HepG2 (cell line): ENCODE results near the gene SOCS1. TPM values are rescaled to one million over a fixed set of nuclear protein-coding genes. Genes with fewer than 3 reads are reported as not detected.

Experiments used
- EED ChIP-seq: sonication (generic); formaldehyde crosslinking; IDR thresholded peaks from 2 replicates; pipeline ENCODE4 v1.5.0; 2020; ENCODE audit warnings: mild to moderate bottlenecking, missing genetic modification reagents
- FOXA1 ChIP-seq, 2 experiments: fragments of 450-650 bp in 1 of 2; sonication (generic) in 1 of 2; formaldehyde crosslinking in 1 of 2; IDR thresholded peaks; 2 replicates each; pipeline versions ENCODE4 v1.4.0 to v1.6.1; 2016 to 2020; ENCODE audit warnings: missing genetic modification reagents in 1 of 2
- GATA4 ChIP-seq: sonication (generic); IDR thresholded peaks from 2 replicates; pipeline ENCODE4 v1.6.1; 2016; ENCODE audit warnings: antibody characterized with exemption, low read depth, borderline replicate concordance
- GATAD2A ChIP-seq: IDR thresholded peaks from 2 replicates; pipeline ENCODE4 v1.6.1; 2016
- HCFC1 ChIP-seq: fragments of 150-350 bp; IDR thresholded peaks from 2 replicates; pipeline ENCODE4 v1.6.1; 2014; ENCODE audit warnings: low read depth, low read length
- KDM5A ChIP-seq: fragments of 200-600 bp; sonication (generic); IDR thresholded peaks from 2 replicates; pipeline ENCODE4 v1.7.0; 2018; ENCODE audit warnings: antibody characterized with exemption, mild to moderate bottlenecking, low read length, borderline replicate concordance
- NR2F6 ChIP-seq, 2 experiments: IDR thresholded peaks; 2 replicates each; pipeline ENCODE4 v1.6.1; 2016; ENCODE audit warnings: antibody characterized with exemption in 1 of 2, mild to moderate bottlenecking in 1 of 2
- PHB2 ChIP-seq: fragments of 450-650 bp; IDR thresholded peaks from 2 replicates; pipeline ENCODE4 v1.6.1; 2018; ENCODE audit not compliant: partially characterized antibody
- RFXANK ChIP-seq: IDR thresholded peaks from 2 replicates; pipeline ENCODE4 v1.6.1; 2016
- ZNF124 ChIP-seq: sonication (generic); formaldehyde crosslinking; IDR thresholded peaks from 2 replicates; pipeline ENCODE4 v1.4.0; 2020; ENCODE audit warnings: missing genetic modification reagents
- ZNF547 ChIP-seq: sonication (generic); formaldehyde crosslinking; IDR thresholded peaks from 2 replicates; pipeline ENCODE4 v1.5.1; 2020; ENCODE audit warnings: mild to moderate bottlenecking, missing genetic modification reagents
- ZNF549 ChIP-seq: sonication (generic); formaldehyde crosslinking; IDR thresholded peaks from 2 replicates; pipeline ENCODE4 v1.5.0; 2020; ENCODE audit warnings: missing genetic modification reagents
- ZNF572 ChIP-seq: sonication (generic); formaldehyde crosslinking; IDR thresholded peaks from 2 replicates; pipeline ENCODE4 v1.5.1; 2020; ENCODE audit warnings: mild to moderate bottlenecking, missing genetic modification reagents
- ZNF800 ChIP-seq: sonication (generic); formaldehyde crosslinking; IDR thresholded peaks from 2 replicates; pipeline ENCODE4 v1.4.0; 2020; ENCODE audit warnings: missing genetic modification reagents
- ZUFSP ChIP-seq: sonication (generic); formaldehyde crosslinking; IDR thresholded peaks from 2 replicates; pipeline ENCODE4 v1.9.0; 2021; ENCODE audit warnings: missing genetic modification reagents, mild to moderate bottlenecking, borderline replicate concordance
- polyA plus RNA-seq, 8 experiments: library from polyadenylated mRNA; depleted of rRNA in 3 of 8; stranded (reverse) in 7 of 8; unstranded in 1 of 8; fragments of >200 nt; fragmentation: Illumina TruSeq in 4 of 8; extraction: Trizol in 4 of 8; gene quantifications; 2 replicates each; pipeline versions ENCODE4 v1.2.1 to v1.2.3, GENCODE V29; 2011 to 2016; ENCODE audit warnings: low read depth in 4 of 8, missing spikeins in 1 of 8, mixed read lengths in 1 of 8; ENCODE audit not compliant: insufficient read depth in 1 of 8
- total RNA-seq, 5 experiments: library from RNA; depleted of rRNA; stranded (reverse); fragments of >200 nt; fragmentation: Illumina TruSeq; extraction: Trizol; gene quantifications; 2 replicates each; pipeline ENCODE4 v1.2.3, GENCODE V29; 2016; ENCODE audit warnings: low read depth in 1 of 5
- TF ChIP-seq, protein P1 (sequence below): sonication (generic); formaldehyde crosslinking; IDR thresholded peaks from 2 replicates; pipeline ENCODE4 v1.5.1; 2020; ENCODE audit warnings: missing genetic modification reagents, mild to moderate bottlenecking, borderline replicate concordance
- TF ChIP-seq, protein P2 (sequence below): IDR thresholded peaks from 2 replicates; pipeline ENCODE4 v1.6.1; 2016; ENCODE audit warnings: missing genetic modification reagents, missing compliant biosample characterization
- TF ChIP-seq, protein P3 (sequence below): sonication (generic); formaldehyde crosslinking; IDR thresholded peaks from 2 replicates; pipeline ENCODE4; 2020; ENCODE audit warnings: missing genetic modification reagents, mild to moderate bottlenecking, borderline replicate concordance

Gene SOCS1
- total and polyA plus RNA-seq, 2 of the 13 experiments (the other 11 are each of a cell fraction or from before 2014, with no cell fraction given), result 5.3 to 6.3 TPM

DNA sequence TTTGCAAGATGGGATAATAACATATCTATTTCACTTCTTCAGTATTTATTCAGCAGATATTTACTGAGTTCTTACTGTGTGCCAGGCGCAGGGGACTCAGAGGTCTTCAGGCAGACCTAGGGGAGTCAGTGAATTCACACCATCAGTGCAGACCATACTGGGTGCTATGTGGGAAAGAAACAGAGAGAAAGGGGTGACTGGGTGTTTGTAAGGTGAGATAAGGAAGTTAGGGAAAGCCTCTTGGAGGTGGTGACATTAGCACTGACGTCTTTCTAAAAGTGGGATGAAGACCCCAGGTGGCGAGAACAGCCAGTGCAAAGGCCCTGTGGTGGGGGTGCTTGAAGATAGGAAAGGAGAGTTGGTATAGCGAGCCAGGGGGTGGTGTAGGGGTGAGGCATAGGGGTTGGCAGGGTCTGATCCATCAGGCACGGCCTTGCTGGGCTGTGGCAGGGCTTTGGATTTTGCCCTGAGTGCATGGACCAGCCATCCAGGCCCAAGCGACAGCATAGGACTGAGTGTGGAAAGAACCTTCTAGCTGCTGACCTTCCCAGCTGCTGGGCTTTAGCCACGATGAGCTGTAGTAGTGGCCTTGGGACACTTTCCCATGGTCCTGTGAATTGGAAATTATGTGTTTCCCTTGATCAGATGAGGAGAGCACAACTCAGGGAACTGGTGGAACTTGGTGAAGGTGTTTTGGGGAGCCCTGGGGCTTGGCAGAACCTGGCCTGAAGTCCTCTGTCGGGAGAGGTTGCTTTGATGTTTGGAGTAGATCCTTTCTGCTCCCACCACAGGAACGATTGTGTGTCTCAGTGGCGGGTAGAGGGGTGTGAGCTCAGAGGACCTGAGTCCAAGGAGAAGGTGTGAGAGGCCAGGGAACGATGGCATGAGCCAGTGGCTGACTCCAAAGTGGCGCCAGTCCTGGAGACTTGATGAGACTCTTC is 3.9 kb upstream of the SOCS1 start (continued):
- TF ChIP-seq, protein P1, sequence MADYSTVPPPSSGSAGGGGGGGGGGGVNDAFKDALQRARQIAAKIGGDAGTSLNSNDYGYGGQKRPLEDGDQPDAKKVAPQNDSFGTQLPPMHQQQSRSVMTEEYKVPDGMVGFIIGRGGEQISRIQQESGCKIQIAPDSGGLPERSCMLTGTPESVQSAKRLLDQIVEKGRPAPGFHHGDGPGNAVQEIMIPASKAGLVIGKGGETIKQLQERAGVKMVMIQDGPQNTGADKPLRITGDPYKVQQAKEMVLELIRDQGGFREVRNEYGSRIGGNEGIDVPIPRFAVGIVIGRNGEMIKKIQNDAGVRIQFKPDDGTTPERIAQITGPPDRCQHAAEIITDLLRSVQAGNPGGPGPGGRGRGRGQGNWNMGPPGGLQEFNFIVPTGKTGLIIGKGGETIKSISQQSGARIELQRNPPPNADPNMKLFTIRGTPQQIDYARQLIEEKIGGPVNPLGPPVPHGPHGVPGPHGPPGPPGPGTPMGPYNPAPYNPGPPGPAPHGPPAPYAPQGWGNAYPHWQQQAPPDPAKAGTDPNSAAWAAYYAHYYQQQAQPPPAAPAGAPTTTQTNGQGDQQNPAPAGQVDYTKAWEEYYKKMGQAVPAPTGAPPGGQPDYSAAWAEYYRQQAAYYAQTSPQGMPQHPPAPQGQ, result no peak
- TF ChIP-seq HCFC1 (no peak), NR2F6 (IDR thresholded peaks at IDR 0.05) (no peak), NR2F6 (CRISPR knock-in tag; IDR thresholded peaks at IDR 0.05) (no peak), PHB2 (no peak), ZNF124 (CRISPR knock-in tag) (no peak), GATA4 (no peak), ZUFSP (CRISPR knock-in tag) (no peak; the same call in 1 of the 2 replicates), FOXA1 (IDR thresholded peaks at IDR 0.05) (no peak), FOXA1 (CRISPR knock-in tag; IDR thresholded peaks at IDR 0.05) (no peak), EED (CRISPR knock-in tag) (no peak), KDM5A (no peak), RFXANK (CRISPR knock-in tag) (no peak), ZNF547 (CRISPR knock-in tag) (no peak), ZNF572 (peak; percentile 39; the same call in 1 of the 2 replicates), GATAD2A (CRISPR knock-in tag) (no peak), ZNF549 (0 out of 2 replicates have a peak, but pooled peaks have one; percentile 32), ZNF800 (CRISPR knock-in tag) (no peak)
- TF ChIP-seq, protein P2, sequence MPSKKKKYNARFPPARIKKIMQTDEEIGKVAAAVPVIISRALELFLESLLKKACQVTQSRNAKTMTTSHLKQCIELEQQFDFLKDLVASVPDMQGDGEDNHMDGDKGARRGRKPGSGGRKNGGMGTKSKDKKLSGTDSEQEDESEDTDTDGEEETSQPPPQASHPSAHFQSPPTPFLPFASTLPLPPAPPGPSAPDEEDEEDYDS (CRISPR knock-in tag), result no peak
- TF ChIP-seq, protein P3, sequence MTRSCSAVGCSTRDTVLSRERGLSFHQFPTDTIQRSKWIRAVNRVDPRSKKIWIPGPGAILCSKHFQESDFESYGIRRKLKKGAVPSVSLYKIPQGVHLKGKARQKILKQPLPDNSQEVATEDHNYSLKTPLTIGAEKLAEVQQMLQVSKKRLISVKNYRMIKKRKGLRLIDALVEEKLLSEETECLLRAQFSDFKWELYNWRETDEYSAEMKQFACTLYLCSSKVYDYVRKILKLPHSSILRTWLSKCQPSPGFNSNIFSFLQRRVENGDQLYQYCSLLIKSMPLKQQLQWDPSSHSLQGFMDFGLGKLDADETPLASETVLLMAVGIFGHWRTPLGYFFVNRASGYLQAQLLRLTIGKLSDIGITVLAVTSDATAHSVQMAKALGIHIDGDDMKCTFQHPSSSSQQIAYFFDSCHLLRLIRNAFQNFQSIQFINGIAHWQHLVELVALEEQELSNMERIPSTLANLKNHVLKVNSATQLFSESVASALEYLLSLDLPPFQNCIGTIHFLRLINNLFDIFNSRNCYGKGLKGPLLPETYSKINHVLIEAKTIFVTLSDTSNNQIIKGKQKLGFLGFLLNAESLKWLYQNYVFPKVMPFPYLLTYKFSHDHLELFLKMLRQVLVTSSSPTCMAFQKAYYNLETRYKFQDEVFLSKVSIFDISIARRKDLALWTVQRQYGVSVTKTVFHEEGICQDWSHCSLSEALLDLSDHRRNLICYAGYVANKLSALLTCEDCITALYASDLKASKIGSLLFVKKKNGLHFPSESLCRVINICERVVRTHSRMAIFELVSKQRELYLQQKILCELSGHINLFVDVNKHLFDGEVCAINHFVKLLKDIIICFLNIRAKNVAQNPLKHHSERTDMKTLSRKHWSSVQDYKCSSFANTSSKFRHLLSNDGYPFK (CRISPR knock-in tag), result no peak
